COLO668 (cell line): ENCODE data around the gene ARX.
A peak's percentile ranks its signal among the peaks of the same experiment; 100 is the strongest.

Experiments used
- DNase-seq: peaks from one replicate; lab custom pipeline; 2025; ENCODE audit not compliant: unreplicated experiment; lab: John Stamatoyannopoulos, UW

ARX gene

DNA sequence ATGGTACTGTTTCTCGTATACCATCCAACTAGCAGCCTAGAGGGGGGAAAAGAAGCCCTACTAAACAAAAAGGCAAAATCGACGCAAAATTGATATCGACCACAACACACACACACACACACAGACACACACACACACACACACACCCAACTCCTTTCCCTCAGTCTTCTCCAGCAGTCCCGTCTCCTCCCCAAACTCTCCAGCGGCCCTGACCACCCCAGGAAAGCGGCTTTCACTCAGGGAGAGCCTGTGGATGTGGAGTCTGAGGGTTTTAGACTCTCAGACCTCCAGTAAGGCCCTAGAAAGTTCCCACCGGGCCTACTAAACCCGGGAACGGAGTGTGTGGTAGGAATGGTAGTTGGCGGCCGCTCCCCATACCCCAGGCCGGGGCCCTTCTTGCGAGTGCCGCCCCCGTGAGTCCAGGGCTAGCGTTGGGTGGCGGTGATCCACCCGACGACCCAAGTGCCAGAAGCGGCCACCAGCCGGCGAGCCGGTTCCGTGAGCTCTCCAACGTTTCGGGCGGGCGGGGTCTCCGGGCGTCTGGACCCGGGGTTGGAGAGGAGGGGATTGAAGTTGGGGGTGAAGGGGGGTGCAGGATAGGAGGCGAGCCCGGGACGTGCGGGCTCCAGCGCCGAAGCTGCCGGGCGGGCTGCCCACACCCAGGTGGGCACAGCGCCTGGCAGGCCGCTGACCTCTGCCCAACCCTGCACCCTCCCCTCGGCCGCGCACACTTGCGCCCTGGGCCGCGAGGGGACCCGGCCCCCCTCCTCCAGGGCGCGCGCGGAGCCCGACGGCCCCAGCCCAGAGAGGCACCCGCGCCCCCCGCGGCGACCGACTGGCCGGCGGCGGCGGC, 13.7 kb downstream of the ARX start:
- DNase-seq, result no peak

DNA sequence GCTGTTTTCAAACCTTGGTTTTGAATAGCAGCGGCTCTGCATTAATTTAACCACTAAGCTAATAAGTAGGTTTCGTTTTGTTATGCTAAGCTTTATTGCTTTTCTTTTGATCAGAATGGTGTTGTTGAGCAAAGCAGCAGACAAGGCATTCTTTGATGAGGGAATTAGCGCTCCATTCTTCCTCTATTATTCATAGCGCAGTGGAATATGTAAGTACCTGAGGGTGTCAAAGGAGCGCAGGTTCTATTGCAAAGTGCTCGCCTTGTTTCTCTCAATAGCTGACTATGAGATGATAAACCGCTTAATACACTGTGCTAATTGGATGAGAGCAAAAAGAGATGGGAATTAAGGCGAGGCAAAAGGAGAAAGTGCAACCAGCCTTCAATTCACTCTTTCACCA, 16.3 kb downstream of the ARX start:
- DNase-seq, result no peak

GRCh38 chrX:24996096-24996709, 19.6 kb downstream of the ARX start:
- no peak for DNase-seq

DNA sequence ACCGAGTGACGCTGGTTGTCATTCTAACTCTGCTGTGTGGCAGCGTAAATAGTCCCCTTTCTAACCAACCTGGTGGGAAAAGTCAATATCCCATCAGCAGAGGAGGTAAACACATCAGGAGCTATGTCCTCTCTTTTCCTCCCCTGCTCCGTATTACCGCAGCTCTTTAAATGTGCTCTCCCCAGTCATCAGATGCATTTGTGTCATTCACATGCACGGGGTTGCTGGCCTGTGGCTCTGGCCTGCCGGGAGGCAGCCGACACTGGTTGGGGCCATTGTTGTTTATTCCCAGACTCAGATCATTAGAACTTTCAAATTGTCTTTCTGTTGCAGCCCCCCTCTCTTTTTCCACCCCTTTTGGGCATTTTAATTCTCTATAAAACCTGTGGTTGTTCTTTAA, 21.9 kb downstream of the ARX start:
- no peak for DNase-seq

GRCh38 chrX:24990535-24990934, 25.2 kb downstream of the ARX start:
- no peak for DNase-seq

- peak; percentile 18 for DNase-seq
Measured at GRCh38 chrX:24988314-24988713, 27.5 kb downstream of the ARX start.

DNA sequence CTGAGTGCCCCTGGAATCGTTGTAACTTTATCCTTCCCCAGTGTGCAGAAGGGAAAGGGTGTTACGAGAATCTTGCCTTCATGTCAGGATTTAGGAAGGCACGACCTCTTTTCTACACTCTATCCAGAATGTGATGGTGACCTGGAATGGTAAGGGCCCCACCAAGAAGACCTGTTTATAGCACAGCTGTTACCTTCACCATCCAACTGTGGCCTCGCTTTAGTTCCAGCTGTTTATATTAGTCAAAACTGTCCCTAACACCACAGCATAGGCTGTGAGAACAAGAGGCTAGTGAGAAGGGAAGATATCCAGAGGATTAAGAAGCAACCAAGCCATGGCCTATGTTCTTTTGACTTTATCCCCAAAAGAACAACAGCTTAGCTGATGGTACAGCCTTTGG, 28.0 kb downstream of the ARX start:
- no peak for DNase-seq

DNA sequence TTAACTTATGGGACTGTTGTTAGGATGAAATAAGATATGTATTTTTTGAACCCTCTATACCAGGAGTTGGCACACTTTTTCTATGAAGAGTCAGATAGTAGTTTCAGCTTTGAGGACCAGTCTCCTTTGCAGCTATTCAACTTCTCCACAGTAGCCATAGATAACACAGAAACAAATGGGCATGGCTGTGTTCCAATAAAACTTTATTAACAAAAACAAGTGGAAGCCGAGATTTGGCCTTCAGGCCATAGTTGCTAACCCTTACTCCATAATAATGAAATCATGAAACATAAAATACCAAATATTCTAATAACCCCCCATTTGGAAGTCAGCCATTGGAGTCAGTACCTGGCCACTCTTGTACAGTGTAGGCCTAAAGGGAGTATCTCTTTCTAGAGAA, 30.6 kb downstream of the ARX start:
- no peak for DNase-seq

- no peak for DNase-seq
Measured at GRCh38 chrX:24983931-24984330, 31.8 kb downstream of the ARX start.

DNA sequence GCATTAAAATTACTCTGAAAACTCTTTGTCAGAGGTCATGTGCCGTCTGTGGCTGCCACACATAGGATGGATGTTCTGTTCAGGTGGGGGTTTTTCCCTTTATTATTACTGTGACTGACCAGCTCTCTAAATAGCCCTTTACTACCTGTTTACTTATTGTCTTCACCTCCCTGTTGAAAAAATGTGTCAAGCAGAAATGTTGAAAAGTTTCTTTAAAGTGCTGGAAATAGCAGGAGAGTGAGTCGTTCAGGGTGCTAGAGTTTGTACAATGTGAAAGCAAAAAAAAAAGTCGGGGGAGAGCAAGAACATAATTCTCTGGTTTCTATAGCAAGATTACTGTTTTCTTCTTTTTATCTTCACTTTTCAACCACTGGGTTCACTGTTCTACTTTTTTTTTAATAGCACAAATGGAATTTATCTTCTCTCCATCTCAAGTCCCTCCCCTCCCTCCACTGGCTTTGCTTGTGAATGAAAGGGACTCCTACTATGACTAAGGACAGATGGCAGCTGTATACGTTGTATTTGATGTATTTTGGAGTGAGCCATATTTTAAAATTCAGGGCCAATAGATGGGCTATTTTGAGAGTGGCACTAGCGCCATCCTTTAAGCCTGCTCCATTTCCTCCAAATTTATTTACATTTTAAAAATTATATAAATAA, 33.3 kb downstream of the ARX start:
- DNase-seq, result no peak

DNA sequence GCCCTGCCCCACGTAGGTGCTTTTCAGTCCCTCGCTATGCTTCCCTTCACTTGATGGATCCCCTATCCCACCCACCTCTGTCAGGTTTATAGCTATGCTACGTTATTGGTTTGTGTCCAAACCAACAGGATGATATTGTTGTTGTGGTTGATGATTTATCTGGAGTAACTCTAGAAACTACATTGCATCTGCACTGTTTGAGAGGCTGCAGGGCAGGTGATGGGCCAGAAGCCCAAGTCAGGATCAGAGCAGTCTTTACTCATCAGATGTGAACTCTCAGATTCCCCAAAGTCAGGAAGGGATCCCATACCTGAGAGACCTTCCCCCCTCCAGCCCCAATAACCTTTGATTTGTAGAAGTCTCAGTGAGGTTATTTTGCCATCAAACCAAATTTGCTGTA, 34.7 kb downstream of the ARX start:
- DNase-seq, result no peak

DNA sequence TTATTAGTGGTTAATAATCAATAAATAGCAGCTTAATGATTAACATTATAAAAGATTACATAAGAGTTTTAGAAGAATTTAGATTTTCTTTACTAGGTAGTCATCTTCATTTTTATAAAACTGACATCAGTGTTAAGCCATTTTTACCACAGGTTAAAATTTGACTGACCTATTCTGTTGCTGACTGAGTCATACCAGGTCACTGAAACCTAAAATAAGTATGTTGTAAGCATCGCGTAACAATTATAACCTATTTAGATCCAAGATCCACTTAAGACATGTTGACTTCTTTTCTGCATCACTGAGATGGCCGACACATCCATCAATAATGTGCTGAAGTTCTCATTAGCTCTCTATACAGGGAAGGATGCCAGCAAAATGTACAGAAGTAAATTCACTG, 36.7 kb downstream of the ARX start:
- no peak for DNase-seq

DNA sequence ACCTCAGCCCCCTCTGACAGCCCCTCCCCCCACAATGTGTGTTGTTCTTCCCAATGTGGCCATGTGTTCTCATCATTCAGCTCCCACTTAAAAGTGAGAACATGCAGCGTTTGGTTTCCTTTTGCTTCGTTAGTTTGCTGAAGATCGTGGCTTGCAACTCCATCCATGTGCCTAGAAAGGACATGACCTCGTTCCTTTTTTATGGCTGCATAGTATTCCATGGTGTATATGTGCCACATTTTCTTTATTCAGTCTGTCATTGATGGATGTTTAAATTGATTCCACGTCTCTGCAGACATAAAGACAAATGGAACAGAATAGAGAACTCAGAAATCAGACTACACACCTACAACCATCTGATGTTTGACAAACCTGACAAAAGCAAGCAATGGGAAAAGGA, 46.0 kb downstream of the ARX start:
- no peak for DNase-seq

DNA sequence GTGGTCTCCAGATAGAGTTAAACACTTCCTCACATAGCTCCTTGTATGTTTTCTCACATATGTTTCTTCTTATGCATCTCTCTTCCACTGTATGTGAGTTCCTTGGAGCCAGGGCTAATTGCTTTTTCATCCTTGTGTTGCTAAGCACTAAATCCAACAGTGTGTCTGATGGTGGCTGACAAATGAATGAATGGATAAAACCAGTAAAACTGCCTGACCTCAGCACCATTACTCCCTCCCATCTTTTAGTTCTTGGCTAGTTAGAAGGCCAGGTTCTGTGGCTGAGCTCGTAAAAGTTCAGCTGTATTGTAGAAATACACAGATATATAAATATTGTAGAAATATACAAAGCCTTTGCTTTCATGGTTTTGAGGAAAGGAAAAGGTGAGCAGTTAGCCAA, 50.4 kb downstream of the ARX start:
- no peak for DNase-seq

- no peak for DNase-seq
Measured at GRCh38 chrX:24963823-24964222, 51.9 kb downstream of the ARX start.

DNA sequence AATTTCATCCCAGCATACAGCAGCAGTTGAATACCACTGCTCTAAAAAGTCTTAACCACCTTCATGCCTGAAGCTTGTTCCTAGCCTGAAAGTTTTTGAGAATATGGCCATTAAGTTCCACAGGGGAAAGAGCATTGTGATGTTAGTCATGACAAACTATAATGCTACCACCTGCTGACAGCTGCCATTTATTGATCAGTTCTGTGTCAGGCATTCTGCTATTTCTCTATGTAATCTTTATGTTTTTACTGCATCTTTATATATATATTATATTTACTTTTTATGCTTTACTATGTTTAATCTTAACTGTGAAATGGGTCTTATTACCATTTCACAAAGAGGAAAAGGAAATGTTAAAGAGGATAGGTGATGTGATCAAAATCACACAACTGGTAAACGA, 54.0 kb downstream of the ARX start:
- no peak for DNase-seq

DNA sequence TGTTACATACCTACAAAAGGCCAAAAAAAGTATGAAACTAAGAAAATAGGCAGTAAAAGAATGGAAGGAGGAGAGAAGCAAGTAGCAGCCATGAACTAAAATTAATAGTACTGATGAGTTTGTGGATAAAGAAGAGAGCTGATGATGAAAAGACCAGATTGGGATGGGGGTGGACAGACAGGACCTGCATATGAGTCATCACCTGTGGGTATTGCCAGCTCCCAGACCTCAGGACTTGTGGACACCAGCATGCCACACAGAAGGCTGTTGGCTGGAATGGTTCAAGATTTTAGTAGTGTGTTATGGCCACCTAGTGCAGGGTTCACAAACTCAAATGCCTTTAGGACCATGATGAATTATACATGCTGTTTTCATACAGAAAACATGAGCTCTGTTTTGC, 58.9 kb downstream of the ARX start:
- DNase-seq, result no peak

GRCh38 chrX:24955372-24955930, 60.3 kb downstream of the ARX start:
- no peak for DNase-seq

DNA sequence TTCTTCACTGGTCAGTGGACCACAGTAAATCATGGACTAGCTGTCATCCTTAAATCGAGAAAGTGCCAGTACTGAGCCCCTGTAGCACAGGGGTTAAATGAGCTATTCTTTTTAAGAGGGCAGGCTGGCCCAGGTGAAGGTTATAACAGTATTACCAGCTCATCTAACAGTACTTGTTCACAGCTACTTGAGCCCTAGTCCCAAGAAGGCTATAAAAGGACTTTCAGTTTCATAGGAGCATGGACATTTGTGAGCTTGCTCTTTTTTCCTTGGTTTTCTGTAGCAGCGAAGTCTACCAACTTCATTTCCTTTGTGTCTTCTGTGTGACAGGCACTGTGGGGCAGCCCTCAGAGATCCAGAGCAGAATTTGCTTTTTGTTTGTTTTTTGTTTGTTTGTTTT, 61.0 kb downstream of the ARX start:
- no peak for DNase-seq
